NOMO-1 (cell line): ENCODE results near the gene UBE2E2.
"Not testable (repeated sequence)": the region's sequence is repeated elsewhere in the genome, so short reads cannot be mapped to it uniquely, and the experiment has no call there.

Experiments used
- DNase-seq, 2 experiments: peaks; one replicate each; lab custom pipeline; 2025; ENCODE audit not compliant: unreplicated experiment in 2 of 2; lab: John Stamatoyannopoulos, UW

The UBE2E2 gene

DNA sequence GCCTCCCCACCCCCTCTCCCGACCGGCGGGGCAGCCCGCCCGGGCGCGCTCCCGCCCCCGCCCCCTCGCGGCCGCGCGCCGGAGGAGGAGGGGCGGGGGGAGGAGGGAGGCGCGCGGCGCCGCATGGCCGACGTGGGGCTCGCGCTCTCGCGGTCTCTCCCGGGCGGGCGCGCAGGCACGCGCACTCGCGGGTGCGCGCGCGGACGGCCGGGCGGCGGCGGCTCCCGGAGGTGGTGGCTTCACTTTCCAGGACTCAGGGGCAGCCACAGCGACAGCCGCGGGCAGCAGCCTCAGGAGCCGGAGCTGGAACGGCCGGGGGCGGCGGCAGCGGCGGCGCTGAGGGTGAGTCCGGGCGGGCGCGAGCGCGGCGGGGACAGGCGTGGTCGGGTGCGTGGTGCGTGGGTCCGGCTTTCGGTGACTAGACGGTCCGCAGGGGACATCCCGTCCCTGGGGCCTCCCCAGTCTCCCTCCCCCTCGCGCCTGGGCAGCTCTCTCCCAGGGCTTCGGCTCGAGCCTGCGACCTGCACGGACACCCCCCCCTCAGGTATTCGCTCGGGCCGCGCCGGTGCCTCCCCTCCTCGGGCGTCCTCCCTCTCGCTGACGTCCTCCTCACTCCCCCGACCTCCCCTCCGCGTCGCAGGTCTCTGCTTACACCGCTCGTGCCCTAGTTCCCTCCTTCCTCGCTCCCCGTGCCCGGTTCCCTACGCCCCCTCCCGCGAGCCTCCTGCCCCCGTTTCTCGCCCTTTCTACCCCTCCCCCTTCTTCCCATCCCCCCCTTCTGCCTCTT lies at the start of gene UBE2E2:
Gene UBE2E2, plus strand, starts transcription at position 407 of the 787 bp plus-strand sequence.
- peak; percentile 49 to 69 for DNase-seq

DNA sequence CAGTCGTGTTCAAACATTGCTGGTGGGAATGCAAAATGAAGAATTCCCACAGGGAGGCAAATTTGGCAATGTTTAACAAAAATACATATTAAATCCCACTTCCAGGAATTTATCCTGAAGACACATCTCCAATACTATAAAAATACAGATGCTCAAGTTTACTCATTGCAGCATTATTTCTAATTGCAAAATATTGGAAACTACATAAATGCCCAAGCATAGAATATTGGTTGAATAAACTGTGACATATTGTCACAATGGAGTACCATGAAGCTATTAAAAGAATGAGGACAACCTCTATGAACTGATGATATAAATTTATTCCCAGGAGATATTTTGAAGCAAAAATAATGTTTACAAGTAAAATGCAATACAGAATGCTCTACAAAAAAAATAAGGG lies 49.7 kb upstream of the UBE2E2 start:
- DNase-seq, result no peak

DNA sequence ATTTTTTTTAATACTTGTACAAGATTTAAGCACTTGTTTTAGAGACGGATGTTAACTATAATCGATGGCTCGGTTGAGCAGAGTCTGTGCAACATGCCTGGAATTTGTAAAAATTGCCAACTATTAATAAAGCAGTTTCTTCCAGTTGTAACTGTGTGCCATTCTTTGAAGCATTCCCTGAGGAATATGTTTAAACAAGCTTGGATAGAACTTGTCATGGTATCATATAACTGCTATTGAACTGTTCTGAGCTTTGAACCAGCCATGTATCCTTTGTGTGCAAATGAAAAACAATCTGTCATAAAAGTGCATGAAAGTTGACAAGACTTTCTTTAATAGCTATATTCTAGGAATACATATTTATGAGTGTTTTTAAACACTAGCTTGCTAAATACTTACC lies 45.8 kb upstream of the UBE2E2 start:
- DNase-seq, result no peak

DNA sequence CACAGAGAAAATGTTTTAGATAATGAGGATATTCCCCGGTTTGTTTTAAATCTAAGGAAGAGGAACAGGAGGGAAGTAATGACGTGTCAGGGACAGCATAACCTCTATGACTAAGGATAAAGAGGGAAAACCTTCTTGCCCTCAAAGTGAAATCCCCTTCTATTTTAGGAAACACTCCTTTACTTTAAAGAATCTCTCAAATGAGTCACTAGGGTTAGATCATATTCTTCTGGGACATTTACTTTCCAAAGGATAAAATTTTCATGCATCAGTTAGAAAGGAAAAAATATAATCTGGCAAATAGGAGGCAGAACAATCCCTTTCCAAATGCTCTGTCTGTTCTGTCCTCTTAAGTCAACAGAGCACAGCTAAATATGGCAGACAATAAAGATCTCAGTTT lies 43.2 kb upstream of the UBE2E2 start:
- no peak for DNase-seq

DNA sequence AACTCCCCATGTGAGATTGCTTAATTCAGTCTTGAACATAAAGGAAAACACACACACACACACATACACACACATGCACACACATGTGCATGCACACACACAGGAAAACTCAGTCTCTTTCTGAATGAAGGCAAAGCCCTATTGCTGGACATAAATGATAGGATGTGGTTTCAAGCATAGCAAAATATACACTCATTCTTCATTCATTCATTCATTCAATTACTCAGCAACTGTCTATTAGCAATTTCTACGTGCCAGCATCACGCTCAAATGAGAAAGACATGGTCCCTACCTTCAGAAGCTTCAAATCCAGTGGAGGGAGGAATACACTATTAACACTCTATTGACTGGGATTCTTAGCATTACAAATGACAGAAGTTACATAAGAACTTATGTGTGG lies 41.8 kb upstream of the UBE2E2 start:
- DNase-seq, result no peak

DNA sequence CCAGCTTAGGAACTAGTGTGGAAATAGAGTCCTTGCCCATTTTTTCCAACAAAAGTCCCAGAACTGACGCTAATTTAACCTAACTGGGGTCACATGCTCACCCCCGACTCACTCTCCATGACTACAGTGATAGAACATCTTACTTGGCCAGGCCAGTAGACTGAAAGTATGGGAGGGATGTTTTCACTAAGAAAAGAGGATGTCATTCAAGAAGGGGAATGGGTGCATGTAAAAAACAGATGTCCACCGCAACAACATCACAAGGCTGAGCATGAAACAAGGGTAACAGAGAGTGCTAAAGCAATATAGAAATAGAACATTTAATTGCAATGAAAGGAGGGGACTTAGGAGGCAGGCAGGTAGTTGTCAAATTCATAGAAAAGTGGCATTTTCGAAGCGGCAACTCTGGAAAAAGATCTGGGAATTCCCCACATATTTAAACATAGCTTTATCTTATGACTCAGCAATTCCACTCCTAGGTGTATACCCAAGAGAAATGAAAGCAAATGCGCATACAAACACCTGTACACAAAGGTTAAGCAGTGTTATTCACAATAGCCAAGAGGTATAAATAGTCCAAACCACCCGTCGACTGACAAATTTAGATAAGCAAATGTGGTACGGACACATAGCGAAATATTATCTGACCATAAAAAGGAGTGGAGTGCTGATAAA lies 41.1 kb upstream of the UBE2E2 start:
- DNase-seq, result no peak

DNA sequence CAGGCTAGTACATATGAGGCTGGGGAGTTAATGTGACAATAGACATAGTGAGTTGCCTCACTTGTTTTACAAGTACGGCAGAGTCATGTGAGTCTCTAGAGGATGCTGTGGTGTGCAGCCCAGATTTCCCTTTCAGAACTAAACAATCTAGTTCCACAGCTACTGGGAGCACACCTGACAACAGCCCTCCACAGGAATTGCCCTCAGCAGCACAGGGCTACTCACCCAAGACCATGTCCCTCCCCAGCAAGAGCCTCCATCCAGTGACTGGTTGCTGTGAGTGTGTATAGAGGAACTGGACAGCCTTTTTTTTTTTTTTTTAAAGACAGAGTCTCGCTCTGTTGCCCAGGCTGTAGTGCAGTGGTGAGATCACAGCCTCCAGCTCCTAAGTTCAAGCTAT lies 40.2 kb upstream of the UBE2E2 start:
- DNase-seq, result no peak

DNA sequence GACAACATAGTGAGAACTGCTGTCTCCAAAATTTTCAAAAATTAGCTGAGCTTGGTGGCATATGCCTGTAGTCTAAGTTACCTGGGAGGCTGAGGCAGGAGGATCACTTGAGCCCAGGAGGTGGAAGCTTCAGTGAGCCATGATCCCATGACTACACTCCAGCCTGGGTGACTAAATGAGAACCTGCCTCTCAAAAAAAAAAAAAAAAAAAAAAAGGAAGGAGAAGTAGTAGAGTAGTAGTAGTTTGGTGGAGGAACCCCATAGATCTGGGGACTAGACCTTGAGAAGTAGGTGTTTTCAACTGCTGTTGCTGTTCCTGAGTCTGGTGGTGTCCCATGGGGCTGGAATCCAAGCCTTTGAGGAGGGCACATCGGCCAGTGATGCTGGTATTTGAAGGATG lies 38.4 kb upstream of the UBE2E2 start:
- DNase-seq, result no peak

DNA sequence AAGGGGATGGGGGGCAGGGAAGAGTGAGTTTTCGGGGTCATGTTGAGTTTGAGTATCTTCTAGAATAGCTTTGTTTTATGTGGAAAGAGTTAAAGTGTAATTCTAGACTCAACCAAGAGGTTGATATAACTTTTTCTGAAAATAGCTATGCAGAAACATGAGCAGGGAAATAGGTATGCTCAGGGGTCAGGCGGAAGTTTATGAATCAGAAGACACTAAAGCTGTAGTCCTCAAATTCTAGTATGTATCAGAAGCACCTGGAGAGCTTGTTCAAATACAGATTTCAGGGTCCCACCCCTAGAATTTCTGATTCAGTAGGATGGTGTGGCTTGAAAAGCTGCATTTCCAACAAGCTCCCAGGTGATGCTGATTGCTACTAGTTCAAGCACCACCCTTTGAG lies 37.6 kb upstream of the UBE2E2 start:
- no peak for DNase-seq

DNA sequence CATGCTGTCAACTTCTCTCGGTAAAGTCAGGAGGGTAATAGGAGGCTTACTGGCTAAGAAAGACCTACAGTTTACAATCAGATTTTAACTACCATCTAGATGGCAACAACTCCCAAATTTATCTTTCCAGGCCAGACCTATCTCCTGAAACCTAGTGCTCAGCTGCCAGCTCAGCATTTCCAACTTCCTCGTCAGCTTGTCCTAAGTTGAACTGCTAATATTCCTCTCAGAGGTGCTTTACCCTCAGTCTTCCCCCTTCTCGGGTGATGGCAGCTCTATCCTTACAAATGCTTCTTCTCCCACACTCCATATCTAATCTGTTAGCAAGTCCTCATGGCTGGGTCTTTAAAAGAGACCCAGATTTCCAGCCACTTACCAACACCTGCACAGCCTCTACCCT lies 36.9 kb upstream of the UBE2E2 start:
- no peak for DNase-seq

DNA sequence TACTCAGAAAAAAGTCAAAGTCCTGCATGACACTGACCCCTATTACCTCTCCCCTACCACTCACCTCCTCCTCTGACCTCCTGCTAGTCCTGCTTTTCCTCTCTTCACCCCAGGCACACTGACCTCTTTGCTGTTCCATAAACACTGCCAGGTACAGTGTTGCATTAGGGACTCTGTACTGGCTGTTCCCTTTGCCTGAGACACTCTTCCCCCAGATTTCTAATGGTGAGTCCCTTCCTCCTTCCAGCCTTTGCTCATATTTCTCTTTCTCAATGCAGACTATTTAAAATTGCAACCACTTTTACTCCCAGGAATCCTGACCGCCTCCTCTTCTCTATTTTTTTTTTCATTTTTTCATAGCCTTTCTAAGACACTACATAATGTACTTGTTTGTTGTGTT lies 36.3 kb upstream of the UBE2E2 start:
- no peak for DNase-seq

DNA sequence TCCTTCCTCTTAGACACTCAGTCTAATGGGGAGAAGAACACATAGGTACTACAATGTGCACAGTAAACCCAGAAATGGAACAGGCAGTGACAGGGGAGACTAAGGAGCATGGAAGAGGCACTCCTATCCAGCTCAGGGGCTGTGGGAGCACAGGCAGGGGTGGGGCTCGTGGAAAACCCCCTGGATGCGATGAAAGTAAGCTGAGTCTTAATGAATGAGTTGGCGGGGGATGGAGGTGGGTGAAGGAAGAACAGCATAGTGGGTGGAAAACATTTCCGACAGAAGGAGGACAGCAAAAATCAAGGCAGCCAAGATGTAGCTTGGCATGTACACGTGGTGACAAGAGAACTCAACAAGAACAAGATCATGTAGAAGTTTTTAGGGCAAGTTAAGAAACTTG lies 33.6 kb upstream of the UBE2E2 start:
- DNase-seq, result no peak

DNA sequence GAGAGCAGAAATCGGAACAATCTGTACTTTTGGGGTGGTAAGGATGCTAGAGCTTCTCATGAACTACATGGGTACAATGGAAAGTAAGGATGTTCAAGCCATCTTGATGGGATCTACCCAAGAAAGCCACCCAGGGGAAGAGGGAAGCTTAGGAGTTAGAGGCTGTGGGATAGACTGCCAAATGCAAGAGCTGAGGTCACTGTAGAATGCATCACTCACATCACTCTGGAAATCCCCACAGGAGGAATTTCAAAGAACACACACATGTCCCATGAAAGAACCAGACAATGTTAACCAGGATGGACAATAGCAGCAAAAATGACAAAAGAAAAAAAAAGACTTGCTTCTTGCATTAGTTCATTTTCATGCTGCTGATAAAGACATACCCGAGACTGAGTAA lies 32.8 kb upstream of the UBE2E2 start:
- DNase-seq, result no peak

DNA sequence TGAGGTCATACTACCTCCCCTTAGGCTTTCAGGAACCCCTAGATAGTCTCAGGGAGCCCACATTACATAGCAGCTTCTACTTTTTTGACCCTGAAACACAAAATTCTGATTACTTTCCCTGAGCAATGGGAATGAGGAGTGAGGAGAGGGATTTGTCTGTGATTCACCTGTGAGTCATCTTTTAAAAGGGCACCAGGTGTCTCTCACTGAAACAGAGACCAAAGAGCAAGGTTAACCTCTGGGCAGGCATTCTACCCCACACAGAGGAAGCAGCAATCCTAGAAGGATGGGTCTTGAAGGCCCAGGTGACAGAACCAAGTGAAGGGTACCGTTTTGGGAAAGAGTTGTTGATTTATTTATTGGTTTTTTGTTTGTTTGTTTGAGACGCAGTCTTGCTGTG lies 31.1 kb upstream of the UBE2E2 start:
- no peak for DNase-seq

DNA sequence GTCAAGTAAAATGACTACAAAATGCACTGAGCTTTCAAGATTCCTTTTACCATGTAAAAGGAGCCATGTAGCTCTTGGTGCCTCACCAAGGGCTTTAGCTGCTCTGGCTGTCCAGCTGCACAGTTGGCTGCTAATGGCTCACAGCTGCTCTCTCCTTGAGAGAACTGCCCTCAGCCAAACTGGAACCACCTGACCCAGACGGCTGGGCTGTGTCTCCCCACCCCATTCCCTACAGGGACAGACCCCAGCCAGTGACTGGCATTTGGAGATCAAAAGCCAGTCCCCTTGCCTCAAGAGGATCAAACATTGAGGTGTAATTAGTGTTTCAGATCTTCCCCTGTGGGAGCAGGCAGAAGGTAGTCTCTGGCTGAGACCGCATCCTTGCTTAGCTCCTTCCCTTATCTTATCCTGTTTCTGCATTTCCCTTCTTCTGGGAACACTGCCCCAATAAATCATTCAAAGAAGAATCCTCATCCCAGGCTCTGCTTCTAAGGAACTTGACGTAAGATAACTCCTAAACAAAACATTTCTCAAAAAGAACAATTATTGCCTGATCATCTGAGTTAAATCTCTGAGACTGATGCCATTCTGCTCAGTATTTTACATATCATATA lies 28.6 kb upstream of the UBE2E2 start:
- no peak for DNase-seq

DNA sequence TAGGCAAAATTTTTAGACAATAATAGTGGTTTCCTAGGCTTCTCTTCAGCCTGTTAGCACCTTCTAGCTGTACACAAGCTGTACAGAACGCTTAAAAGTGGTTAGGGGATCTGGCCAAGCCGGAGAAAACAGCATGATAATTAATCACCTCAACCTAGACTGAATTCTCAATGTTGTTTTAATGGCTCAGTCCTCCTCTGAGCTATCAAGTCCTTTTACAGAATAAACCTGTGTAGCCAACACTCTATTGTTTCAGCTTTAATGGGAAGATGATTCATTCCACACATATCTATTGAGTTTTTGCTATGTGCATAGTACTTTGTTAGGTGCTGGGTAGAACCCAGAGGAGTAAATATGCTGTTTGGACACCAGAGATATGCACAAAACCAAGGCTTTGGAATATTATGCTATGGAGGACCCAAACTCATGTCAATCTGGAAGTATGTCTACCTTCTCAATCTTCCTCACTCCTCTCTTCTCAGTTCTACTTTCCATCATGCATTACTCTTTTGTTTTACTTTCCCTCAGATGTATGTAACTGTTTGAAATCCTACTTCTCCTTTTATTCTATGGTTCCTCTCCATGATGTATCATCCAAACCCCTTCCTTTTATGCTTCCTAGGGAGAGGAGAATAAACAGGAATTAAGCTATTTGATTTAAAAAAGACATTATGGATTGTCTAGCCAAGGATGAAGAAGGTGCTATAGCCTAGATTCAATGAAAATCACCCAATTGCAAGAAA lies 27.6 kb upstream of the UBE2E2 start:
- DNase-seq, result no peak

DNA sequence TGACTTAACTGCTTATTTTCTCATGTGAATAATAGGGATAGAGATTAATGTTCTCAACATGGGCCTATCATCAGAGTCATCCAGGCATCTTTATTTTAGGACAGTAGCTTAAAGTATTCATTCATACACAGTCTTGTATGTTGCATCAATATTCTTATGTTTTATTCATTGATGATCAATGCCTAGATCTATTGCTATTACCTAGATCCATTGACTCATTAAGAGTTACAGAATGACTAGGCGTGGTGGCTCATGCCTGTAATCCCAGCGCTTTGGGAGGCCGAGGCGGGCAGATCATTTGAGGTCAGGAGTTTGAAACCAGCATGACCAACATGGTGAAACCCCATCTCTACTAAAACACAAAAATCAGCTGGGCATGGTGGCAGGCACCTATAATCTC lies 26.3 kb upstream of the UBE2E2 start:
- DNase-seq, result not testable (repeated sequence)

DNA sequence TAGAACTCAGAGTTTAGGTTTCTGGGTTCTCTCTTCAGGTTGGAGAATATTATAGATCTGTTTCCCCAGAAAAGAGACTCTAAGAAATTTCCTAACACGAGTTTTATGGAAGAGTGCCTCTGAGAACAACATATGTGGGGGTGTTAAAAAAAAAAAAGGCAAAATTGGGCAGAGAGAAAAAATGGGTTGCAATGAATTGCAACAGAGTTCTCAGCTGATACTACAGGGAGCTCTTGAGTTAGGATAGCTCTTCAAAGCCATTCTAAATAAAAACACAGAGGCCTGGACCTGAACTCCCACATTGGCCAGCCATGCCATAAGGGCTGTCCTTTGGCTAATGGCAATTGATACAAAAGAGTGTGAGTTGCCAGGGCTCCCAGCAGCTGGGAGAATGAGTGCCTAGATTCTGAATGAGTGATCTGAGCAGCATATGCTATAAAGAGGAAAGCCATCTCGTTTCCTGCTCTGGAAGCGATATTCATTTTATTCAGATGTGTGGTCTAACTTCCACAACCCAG lies 20.1 kb upstream of the UBE2E2 start:
- no peak for DNase-seq

DNA sequence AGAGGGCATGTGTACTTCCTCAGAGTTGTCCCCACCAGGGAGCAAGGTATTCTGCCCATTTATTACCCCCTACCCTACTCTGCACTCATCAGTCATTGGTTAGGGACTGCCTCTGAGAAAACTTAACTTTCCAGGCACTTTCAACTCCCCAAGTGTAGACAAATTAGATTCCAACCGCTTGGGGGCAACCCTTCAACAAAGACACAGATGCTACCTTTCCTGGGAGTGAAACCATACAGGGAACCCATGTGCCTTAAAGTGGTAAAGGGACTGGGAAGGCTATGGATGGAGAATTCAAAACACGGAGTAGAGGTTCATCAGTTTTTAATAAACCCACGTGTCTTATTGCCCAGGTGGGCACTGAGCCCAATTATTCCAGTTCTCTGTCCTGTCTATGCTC lies 19.4 kb upstream of the UBE2E2 start:
- DNase-seq, result no peak

DNA sequence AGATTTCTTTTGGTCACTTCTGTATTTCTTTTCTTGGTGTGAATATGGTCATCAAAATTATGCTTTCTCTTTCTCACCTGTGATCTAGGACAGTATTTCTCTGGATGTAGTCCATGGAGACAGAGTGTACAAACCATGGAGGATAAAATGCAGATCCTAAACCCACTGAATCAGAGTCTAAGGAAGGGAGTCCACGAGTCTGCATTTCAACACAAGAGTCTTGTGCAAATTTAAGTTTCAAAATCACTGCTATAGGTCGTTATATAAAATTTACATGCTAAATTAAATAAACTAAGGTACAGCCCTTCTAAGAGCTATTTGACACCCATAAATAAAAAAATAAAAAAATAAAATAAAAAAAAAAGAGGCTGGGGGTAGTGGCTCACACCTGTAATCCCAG lies 17.3 kb upstream of the UBE2E2 start:
- no peak for DNase-seq

DNA sequence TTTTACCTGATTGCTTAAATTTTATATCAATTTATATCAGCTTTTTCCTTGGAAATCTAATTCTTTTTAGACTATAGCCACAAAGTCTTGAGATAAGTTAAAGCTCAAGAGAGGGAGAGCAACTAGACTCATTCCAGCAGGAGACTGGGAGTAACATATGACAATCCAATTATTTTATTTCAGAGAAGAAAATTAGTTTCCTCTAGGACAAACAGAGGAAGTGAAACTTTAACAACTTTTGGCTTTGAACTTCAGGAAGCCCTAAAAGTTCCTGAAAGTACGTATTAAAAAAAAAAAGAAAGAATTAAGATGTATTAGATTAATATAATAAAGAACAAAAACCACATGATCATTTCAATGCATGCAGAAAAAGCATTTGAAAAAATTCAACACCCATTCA lies 13.9 kb upstream of the UBE2E2 start:
- DNase-seq, result peak in 1 of 2 experiments; percentile 31
